HTR-8/SVneo (cell line): ENCODE measurements around the gene MARS1.
"Not testable (repeated sequence)": the region's sequence is repeated elsewhere in the genome, so short reads cannot be mapped to it uniquely, and the experiment has no call there.

Experiments used
- DNase-seq: peaks from one replicate; pipeline ENCODE4 v3.0.0; 2011; ENCODE audit warnings: low spot score, mixed read lengths; ENCODE audit not compliant: insufficient read length
- FAIRE-seq: peaks from 2 replicates; lab custom pipeline; 2011; peaks lifted over from hg19 to GRCh38; lab: Jason Lieb, UNC

MARS1 gene

DNA sequence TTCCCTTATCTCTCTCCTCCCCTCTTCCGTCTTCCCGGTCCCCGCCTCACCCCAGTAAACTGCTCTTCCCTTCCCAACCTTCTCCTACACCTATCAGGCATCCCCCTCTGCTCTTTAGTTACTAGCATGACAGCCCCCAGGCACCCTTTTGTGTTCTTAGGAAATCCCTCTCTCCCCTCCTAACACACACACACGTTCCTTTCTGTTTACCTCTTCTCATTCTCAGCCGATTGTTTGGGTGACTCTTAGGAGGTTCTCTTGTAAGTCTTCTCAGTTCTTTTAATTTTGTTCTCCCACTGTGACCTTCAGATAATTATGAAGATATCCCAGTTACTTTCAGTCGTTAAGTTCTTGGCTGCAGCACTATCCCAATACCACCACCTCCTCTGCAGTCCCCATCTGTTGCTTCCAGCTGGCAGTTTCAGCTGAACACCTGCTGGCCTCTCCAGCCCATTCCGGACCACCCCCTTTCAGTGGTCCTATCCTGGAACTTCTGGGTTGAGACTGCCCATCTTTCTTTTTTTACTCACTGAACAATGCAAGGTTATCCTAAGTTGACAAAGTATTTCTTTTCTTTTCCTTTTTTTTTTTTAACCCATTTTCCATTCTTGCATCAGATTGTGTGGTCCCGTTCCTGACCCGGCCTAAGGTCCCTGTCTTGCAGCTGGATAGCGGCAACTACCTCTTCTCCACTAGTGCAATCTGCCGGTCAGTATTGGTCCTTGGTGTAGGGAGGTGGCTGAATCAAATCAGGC lies 711 bp downstream of the MARS1 start:
- FAIRE-seq (no peak), DNase-seq (no peak)

DNA sequence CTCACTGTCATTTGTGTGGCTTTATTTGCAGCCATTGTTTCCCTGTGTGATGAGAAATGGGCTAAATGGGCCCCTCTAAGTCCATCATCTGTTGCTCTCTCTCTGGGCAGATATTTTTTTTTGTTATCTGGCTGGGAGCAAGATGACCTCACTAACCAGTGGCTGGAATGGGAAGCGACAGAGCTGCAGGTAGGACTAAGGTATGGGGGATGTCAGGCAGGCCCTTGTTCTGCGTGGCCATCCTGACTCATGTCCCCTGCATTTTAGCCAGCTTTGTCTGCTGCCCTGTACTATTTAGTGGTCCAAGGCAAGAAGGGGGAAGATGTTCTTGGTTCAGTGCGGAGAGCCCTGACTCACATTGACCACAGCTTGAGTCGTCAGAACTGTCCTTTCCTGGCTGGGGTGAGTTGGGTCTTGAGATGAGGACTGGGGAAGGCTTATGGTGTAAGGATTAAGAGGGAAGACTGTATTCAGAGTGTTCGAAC lies 1.3 kb downstream of the MARS1 start:
- DNase-seq, result no peak
- FAIRE-seq, result no peak

DNA sequence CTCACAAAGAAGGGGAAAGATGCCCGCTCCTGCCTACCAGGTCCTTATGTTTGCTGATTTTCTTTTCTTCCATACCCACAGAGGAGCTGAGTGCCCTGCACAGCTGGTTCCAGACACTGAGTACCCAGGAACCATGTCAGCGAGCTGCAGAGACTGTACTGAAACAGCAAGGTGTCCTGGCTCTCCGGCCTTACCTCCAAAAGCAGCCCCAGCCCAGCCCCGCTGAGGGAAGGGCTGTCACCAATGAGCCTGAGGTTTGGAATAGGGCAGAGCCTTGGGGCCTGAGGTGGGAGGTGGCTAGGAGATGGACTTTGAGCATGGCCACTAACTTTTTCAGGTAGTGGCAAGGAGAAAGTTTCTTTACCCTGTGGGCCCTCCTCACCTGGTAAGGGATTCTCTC lies 2.3 kb downstream of the MARS1 start:
- no peak for DNase-seq
- no peak for FAIRE-seq

DNA sequence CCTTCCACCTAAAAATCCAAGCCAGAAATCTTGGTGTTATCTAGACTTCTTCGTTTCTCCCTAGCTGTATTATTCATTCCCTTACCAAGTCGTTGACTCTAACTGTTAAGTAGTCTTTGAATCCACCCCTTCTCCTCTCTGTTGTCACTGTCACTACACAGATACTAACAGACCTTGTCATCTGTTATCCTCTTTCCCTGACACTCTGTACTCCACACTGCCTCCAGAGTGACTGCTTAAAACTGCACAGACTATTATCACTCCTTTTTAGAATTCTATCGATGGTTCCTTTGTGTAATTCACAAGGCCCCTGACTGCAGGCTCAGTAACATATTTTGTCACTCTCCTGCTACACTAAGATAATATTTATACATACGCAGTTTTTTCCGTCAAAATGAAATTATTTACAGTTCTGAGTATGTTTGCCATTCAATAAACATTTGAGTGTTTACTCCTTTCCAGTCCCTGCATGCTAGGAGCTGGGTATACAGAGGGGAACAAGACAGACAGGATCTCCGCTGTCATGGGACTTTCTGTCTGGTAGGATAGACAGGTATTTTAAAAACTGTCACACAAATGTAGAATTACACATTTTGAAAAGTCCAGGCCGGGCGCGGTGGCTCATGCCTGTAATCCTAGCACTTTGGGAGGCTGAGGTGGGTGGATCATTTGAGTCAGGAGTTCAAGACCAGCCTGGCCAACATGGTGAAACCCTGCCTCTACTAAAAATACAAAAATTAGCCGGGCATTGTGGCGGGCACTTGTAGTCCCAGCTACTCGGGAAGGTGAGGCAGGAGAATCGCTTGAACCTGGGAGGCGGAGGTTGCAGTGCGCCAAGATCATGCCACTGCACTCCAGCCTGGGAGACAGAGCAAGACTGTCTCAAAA lies 3.8 kb downstream of the MARS1 start:
- FAIRE-seq (no peak), DNase-seq (no peak)

DNA sequence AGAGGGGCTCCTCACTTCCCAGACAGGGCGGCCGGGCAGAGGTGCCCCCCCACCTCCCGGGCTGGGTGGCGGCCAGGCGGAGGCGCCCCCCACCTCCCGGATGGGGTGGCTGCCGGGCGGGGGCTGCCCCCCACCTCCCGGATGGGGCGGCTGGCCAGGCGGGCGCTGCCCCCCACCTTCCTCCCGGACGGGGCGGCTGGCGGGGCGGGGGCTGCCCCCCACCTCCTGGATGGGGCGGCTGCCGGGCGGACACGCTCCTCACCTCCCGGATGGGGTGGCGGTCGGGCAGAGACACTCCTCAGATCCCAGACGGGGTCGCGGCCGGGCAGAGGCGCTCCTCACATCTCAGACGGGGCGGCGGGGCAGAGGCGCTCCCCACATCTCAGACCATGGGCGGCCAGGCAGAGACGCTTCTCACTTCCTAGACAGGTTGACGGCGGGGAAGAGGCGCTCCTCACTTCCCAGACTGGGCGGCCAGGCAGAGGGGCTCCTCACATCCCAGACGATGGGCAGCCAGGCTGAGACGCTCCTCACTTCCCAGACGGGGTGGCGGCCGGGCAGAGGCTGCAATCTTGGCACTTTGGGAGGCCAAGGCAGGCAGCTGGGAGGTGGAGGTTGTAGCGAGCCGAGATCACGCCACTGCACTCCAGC lies 7.3 kb downstream of the MARS1 start:
- DNase-seq, FAIRE-seq: not testable (repeated sequence)

GRCh38 chr12:57496822-57497221 lies 9.0 kb downstream of the MARS1 start:
- DNase-seq (no peak), FAIRE-seq (no peak)

GRCh38 chr12:57497223-57498131 lies 9.6 kb downstream of the MARS1 start:
- peak; percentile 16 for FAIRE-seq
- no peak for DNase-seq

GRCh38 chr12:57498132-57498502 lies 10.2 kb downstream of the MARS1 start:
- DNase-seq, result no peak
- FAIRE-seq, result no peak

GRCh38 chr12:57498571-57498970 lies 10.7 kb downstream of the MARS1 start:
- no peak for DNase-seq
- no peak for FAIRE-seq

DNA sequence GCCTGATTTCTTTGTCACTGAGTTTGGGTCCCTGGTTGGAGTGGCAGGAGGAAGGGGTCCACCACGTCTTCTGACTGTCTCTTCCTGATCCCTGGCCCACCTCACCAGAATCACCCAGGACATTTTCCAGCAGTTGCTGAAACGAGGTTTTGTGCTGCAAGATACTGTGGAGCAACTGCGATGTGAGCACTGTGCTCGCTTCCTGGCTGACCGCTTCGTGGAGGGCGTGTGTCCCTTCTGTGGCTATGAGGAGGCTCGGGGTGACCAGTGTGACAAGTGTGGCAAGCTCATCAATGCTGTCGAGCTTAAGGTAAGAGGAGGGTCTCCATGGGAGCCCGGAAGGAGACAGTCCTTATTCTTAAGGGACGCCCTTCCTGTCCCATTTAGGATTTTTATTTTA lies 12.3 kb downstream of the MARS1 start:
- FAIRE-seq (no peak), DNase-seq (no peak)

DNA sequence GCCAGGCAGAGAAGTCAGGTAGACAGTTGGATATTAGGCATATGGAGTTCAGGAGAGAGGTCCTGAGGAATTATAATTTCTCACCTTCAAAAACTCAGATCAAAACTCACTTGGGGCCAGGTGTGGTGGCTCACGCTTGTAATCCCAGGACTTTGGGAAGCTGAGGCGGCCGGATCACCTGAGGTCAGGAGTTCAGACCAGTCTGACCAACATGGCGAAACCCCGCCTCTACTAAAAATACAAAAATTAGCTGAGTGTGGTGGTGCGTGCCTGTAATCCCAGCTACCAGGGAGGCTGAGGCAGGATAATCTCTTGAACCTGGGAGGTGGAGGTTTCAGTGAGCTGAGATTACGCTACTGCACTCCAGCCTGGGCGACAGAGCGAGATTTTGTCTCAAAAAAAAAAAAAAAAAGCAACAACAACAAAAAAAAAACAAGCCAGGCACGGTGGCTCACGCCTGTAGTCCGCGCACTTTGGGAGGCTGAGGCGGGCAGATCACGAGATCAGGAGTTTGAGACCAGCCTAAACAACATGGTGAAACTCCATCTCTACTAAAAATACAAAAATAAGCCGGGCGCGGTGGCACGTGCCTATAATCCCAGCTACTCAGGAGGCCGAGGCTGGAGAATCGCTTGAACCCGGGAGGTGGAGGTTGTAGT lies 14.6 kb downstream of the MARS1 start:
- not testable (repeated sequence) for DNase-seq, FAIRE-seq

GRCh38 chr12:57506541-57506940 lies 18.7 kb downstream of the MARS1 start:
- DNase-seq, FAIRE-seq: not testable (repeated sequence)

DNA sequence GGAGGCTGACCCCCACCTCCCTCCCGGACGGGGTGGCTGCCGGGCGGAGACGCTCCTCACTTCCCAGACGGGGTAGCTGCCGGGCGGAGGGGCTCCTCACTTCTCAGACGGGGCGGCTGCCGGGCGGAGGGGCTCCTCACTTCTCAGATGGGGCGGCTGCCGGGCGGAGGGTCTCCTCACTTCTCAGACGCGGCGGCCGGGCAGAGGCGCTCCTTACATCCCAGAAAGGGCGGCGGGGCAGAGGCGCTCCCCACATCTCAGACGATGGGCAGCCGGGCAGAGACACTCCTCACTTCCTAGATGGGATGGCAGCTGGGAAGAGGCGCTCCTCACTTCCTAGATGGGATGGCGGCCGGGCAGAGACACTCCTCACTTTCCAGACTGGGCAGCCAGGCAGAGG lies 19.9 kb downstream of the MARS1 start:
- not testable (repeated sequence) for DNase-seq, FAIRE-seq

GRCh38 chr12:57511161-57511560 lies 23.3 kb downstream of the MARS1 start:
- DNase-seq (no peak), FAIRE-seq (no peak)

DNA sequence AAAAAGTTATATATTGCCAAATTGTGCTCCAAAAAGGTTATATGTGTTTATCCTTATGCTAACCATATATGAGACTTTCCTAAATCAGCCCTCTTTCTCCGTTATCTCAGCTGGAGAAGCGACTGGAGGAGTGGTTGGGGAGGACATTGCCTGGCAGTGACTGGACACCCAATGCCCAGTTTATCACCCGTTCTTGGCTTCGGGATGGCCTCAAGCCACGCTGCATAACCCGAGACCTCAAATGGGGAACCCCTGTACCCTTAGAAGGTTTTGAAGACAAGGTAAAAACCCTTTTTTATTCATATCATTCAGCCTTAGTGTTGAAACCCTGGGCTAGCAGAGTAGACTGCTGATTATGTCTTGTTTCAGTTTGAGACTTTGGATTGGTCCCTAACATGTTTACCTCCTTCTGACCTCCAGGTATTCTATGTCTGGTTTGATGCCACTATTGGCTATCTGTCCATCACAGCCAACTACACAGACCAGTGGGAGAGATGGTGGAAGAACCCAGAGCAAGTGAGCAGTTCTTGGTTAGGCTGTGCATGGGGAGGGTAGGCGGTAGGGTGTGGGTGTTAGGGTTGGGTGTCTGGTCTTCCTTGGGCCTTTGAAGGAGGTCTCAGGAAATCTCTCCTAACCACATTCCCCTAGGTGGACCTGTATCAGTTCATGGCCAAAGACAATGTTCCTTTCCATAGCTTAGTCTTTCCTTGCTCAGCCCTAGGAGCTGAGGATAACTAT lies 23.9 kb downstream of the MARS1 start:
- FAIRE-seq (no peak), DNase-seq (no peak)

DNA sequence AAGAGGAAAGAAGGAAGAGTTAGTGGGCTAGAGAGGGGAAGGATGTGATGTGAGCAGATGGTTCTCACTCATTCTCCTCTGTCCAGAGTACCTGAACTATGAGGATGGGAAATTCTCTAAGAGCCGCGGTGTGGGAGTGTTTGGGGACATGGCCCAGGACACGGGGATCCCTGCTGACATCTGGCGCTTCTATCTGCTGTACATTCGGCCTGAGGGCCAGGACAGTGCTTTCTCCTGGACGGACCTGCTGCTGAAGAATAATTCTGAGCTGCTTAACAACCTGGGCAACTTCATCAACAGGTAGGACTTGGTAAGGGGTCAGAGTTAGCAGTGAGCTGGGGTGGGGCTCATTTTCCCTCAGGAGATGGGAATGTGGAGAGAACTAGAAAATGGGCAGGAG lies 24.8 kb downstream of the MARS1 start:
- FAIRE-seq, result no peak

GRCh38 chr12:57513266-57513665 lies 25.4 kb downstream of the MARS1 start:
- no peak for FAIRE-seq
- DNase-seq, result no peak

More for the DNA sequence above, 24.8 kb downstream of the MARS1 start:
- DNase-seq, result no peak

GRCh38 chr12:57513677-57514076 lies 25.8 kb downstream of the MARS1 start:
- not testable (repeated sequence) for DNase-seq, FAIRE-seq
